SK-N-MC (cell line): ENCODE measurements around the gene YEATS4.

Source experiments
- DNase-seq: peaks from one replicate; pipeline ENCODE4 v3.0.0-alpha.2; 2011; ENCODE audit warnings: low read depth, low spot score
- H3K27ac ChIP-seq: fragments of 200-600 bp; sonication (generic); 2 replicates; pipeline ENCODE4 v1.5.1; 2016; ENCODE audit warnings: mixed run types
- H3K36me3 ChIP-seq: fragments of 200-600 bp; sonication (generic); 2 replicates; pipeline ENCODE4 v1.6.1; 2017; ENCODE audit warnings: antibody characterized with exemption, low read length, mixed read lengths; ENCODE audit not compliant: insufficient read depth
- H3K4me3 ChIP-seq: fragments of 200-600 bp; sonication (generic); 2 replicates; pipeline ENCODE4 v1.5.1; 2016
- H3K9ac ChIP-seq: fragments of 200-600 bp; sonication (generic); 2 replicates; pipeline ENCODE4 v1.8.0; 2017; ENCODE audit warnings: mixed run types, mixed read lengths; ENCODE audit not compliant: insufficient read length
- H3K9me3 ChIP-seq: fragments of 200-600 bp; sonication (generic); 2 replicates; pipeline ENCODE4 v1.6.1; 2017; ENCODE audit warnings: low read depth, mild to moderate bottlenecking, antibody characterized with exemption, low read length, moderate library complexity, mixed read lengths
- EZH2 ChIP-seq: fragments of 200-600 bp; sonication (generic); IDR thresholded peaks from one replicate; pipeline ENCODE4 v1.6.1; 2017; ENCODE audit warnings: antibody characterized with exemption
- FOXP2 ChIP-seq: optimal IDR thresholded peaks from 2 replicates; pipeline ENCODE3; 2011; ENCODE audit warnings: mild to moderate bottlenecking, moderate library complexity; ENCODE audit not compliant: insufficient read depth; ENCODE audit errors: extremely low read length, control extremely low read depth
- POLR2AphosphoS5 ChIP-seq: IDR thresholded peaks from 2 replicates; pipeline ENCODE4 v1.6.1; 2012; ENCODE audit warnings: mild to moderate bottlenecking, low read depth, low read length, borderline replicate concordance

YEATS4 gene

GRCh38 chr12:69345742-69346141 lies 13.8 kb upstream of the YEATS4 start:
- H3K27ac ChIP-seq = no peak overlapping the region
- no peaks in the 10 kb centered on the region for H3K9me3 ChIP-seq
- DNase-seq = no peak
- no peak overlapping the region for H3K9ac ChIP-seq
- H3K4me3 ChIP-seq = no peak overlapping the region
- TF ChIP-seq POLR2AphosphoS5 (no peak), EZH2 (no peak), FOXP2 (no peak)
- no peaks in the 10 kb centered on the region for H3K36me3 ChIP-seq

GRCh38 chr12:69348162-69348938 lies 11.2 kb upstream of the YEATS4 start, which contains the start of gene LYZ:
TSS of gene LYZ (plus strand) at chr12:69348381. CDS start at chr12:69348409, 28 bp downstream.
- DNase-seq = no peak

GRCh38 chr12:69350002-69350626 lies 9.4 kb upstream of the YEATS4 start:
- H3K27ac ChIP-seq = no peak overlapping the region
- TF ChIP-seq FOXP2 = no peak
- no peak for TF ChIP-seq POLR2AphosphoS5
- no peak for TF ChIP-seq EZH2
- no peak overlapping the region for H3K9ac ChIP-seq
- no peak overlapping the region for H3K4me3 ChIP-seq
- no peaks in the 10 kb centered on the region for H3K36me3 ChIP-seq
- no peaks in the 10 kb centered on the region for H3K9me3 ChIP-seq
- DNase-seq = no peak

More at GRCh38 chr12:69348162-69348938, 11.2 kb upstream of the YEATS4 start, which contains the start of gene LYZ:
- TF ChIP-seq EZH2 = no peak
- Histone ChIP-seq H3K27ac (no peak within 1 kb of the TSS), H3K36me3 (no peaks in the 10 kb centered on the region), H3K4me3 (no peak within 1 kb of the TSS), H3K9me3 (no peaks in the 10 kb centered on the region), H3K9ac (no peak within 1 kb of the TSS)

- H3K27ac ChIP-seq = no peak overlapping the region
- H3K4me3 ChIP-seq = no peak overlapping the region
- no peaks in the 10 kb centered on the region for H3K36me3 ChIP-seq
- no peak for DNase-seq
- H3K9ac ChIP-seq = no peak overlapping the region
- TF ChIP-seq POLR2AphosphoS5 = no peak
- no peak for TF ChIP-seq FOXP2
- no peak for TF ChIP-seq EZH2
- H3K9me3 ChIP-seq = no peaks in the 10 kb centered on the region
Measured at GRCh38 chr12:69350777-69351176, 8.8 kb upstream of the YEATS4 start.

GRCh38 chr12:69351462-69352236 lies 7.9 kb upstream of the YEATS4 start:
- Histone ChIP-seq H3K9me3 (no peaks in the 10 kb centered on the region), H3K27ac (no peak overlapping the region)
- DNase-seq = no peak

GRCh38 chr12:69352904-69353303 lies 6.6 kb upstream of the YEATS4 start:
- Histone ChIP-seq H3K27ac (no peak overlapping the region), H3K9ac (no peak overlapping the region), H3K9me3 (no peaks in the 10 kb centered on the region), H3K4me3 (no peak overlapping the region), H3K36me3 (no peaks in the 10 kb centered on the region)
- no peak for DNase-seq
- TF ChIP-seq EZH2 = no peak
- no peak for TF ChIP-seq POLR2AphosphoS5
- TF ChIP-seq FOXP2 = no peak

More at GRCh38 chr12:69351462-69352236, 7.9 kb upstream of the YEATS4 start:
- H3K36me3 ChIP-seq = no peaks in the 10 kb centered on the region
- no peak overlapping the region for H3K4me3 ChIP-seq
- no peak for TF ChIP-seq FOXP2
- TF ChIP-seq EZH2 = no peak
- no peak for TF ChIP-seq POLR2AphosphoS5
- no peak overlapping the region for H3K9ac ChIP-seq

- no peak for DNase-seq
- TF ChIP-seq FOXP2 = no peak
- TF ChIP-seq POLR2AphosphoS5 = no peak
- TF ChIP-seq EZH2 = no peak
- no peak overlapping the region for H3K27ac ChIP-seq
Measured at GRCh38 chr12:69354172-69354555, 5.4 kb upstream of the YEATS4 start.

GRCh38 chr12:69354556-69355187 lies 4.9 kb upstream of the YEATS4 start:
- DNase-seq = no peak
- H3K9ac ChIP-seq = no peak overlapping the region
- H3K36me3 ChIP-seq = no peaks in the 10 kb centered on the region
- no peak overlapping the region for H3K27ac ChIP-seq
- TF ChIP-seq POLR2AphosphoS5 (no peak), FOXP2 (no peak)
- H3K9me3 ChIP-seq = no peaks in the 10 kb centered on the region
- H3K4me3 ChIP-seq = no peak overlapping the region

More at GRCh38 chr12:69354172-69354555, 5.4 kb upstream of the YEATS4 start:
- H3K9me3 ChIP-seq = no peaks in the 10 kb centered on the region
- H3K4me3 ChIP-seq = no peak overlapping the region
- H3K9ac ChIP-seq = no peak overlapping the region
- H3K36me3 ChIP-seq = no peaks in the 10 kb centered on the region
